Measurements from ENCODE around the gene EPHA7.

EPHA7 gene

DNA sequence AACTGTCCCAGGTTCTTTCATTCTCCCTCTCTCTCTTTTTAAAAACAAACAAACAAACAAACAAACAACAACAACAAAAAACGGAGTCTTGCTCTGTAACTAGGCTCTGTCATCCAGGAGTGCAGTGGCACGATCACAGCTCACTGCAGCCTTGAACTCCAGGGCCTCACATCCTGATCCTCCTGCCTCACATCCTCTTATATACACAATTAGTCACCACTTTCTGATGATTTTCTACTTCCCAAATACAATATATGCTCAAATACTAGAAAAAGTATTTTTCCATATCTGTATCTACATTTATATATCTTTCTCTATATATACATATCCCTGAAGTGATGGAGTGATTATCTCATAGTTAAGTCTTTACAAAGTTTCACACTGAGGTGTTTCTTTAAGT, 170.7 kb downstream of the EPHA7 start:
- TF ChIP-seq, protein P1, sequence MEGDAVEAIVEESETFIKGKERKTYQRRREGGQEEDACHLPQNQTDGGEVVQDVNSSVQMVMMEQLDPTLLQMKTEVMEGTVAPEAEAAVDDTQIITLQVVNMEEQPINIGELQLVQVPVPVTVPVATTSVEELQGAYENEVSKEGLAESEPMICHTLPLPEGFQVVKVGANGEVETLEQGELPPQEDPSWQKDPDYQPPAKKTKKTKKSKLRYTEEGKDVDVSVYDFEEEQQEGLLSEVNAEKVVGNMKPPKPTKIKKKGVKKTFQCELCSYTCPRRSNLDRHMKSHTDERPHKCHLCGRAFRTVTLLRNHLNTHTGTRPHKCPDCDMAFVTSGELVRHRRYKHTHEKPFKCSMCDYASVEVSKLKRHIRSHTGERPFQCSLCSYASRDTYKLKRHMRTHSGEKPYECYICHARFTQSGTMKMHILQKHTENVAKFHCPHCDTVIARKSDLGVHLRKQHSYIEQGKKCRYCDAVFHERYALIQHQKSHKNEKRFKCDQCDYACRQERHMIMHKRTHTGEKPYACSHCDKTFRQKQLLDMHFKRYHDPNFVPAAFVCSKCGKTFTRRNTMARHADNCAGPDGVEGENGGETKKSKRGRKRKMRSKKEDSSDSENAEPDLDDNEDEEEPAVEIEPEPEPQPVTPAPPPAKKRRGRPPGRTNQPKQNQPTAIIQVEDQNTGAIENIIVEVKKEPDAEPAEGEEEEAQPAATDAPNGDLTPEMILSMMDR (IDR thresholded peaks at IDR 0.05; ENCODE audit: low read depth, low read length, missing control alignments) = no peak
- in situ Hi-C loops (cut with HindIII; ENCODE audit: low pct_ligation_motif_present, low sequenced_read_pairs) = no loop called here
- no peak overlapping the region for H3K27ac ChIP-seq
- H3K27me3 ChIP-seq (replicated peaks) = no peaks in the 10 kb centered on the region
- H3K36me3 ChIP-seq (replicated peaks) = no peaks in the 10 kb centered on the region
- H3K4me3 ChIP-seq (ENCODE audit: low read depth, low read length) = no peak overlapping the region
- peak; percentile 4 for DNase-seq

- H3K36me3 ChIP-seq (replicated peaks) = no peaks in the 10 kb centered on the region
- TF ChIP-seq, protein P1 (IDR thresholded peaks at IDR 0.05; ENCODE audit: low read depth, low read length, missing control alignments) = no peak
- no peak for DNase-seq
- no peak overlapping the region for H3K27ac ChIP-seq
- in situ Hi-C loops (cut with HindIII; ENCODE audit: low pct_ligation_motif_present, low sequenced_read_pairs) = no loop called here
- H3K27me3 ChIP-seq (replicated peaks) = no peaks in the 10 kb centered on the region
- H3K4me3 ChIP-seq (ENCODE audit: low read depth, low read length) = no peak overlapping the region
These were observed 176.1 kb downstream of the EPHA7 start for GRCh38 chr6:93243231-93243778.

DNA sequence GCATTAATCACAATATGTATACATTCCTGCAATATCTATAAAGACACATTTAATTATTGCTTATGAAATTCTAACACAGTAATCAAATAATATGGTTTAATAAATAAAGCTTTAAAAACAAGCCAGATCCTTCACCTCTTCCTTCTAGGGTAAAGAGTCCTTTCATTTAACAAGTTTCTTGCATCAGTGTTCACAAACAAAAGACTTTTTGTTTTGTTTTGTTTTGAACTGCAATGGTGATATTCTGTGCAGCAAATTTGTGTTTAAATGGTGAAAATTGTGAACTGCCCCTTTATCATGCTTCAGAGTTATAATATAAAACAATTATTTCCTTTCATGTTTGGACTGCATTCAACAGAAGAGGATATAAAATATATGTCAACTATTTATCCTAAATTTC, 177.3 kb downstream of the EPHA7 start:
- Histone ChIP-seq H3K36me3 (replicated peaks) (no peaks in the 10 kb centered on the region), H3K4me3 (ENCODE audit: low read depth, low read length) (no peak overlapping the region), H3K27ac (no peak overlapping the region), H3K27me3 (replicated peaks) (no peaks in the 10 kb centered on the region)
- TF ChIP-seq, protein P1 (IDR thresholded peaks at IDR 0.05; ENCODE audit: low read depth, low read length, missing control alignments) = no peak
- no peak for DNase-seq
- in situ Hi-C loops (cut with HindIII; ENCODE audit: low pct_ligation_motif_present, low sequenced_read_pairs) = no loop called here

- TF ChIP-seq, protein P1 (IDR thresholded peaks at IDR 0.05; ENCODE audit: low read depth, low read length, missing control alignments) = no peak
- H3K4me3 ChIP-seq (ENCODE audit: low read depth, low read length) = no peak overlapping the region
- no peaks in the 10 kb centered on the region for H3K27me3 ChIP-seq (replicated peaks)
- in situ Hi-C loops (cut with HindIII; ENCODE audit: low pct_ligation_motif_present, low sequenced_read_pairs) = no loop called here
- no peak overlapping the region for H3K27ac ChIP-seq
- H3K36me3 ChIP-seq (replicated peaks) = no peaks in the 10 kb centered on the region
- DNase-seq = no peak
These were observed 180.7 kb downstream of the EPHA7 start for GRCh38 chr6:93238632-93239031.

- Histone ChIP-seq H3K27ac (no peak overlapping the region), H3K27me3 (replicated peaks) (no peaks in the 10 kb centered on the region), H3K4me3 (ENCODE audit: low read depth, low read length) (no peak overlapping the region), H3K36me3 (replicated peaks) (no peaks in the 10 kb centered on the region)
- TF ChIP-seq, protein P1 (IDR thresholded peaks at IDR 0.05; ENCODE audit: low read depth, low read length, missing control alignments) = no peak
- in situ Hi-C loops (cut with HindIII; ENCODE audit: low pct_ligation_motif_present, low sequenced_read_pairs) = no loop called here
- DNase-seq = no peak
These were observed 183.6 kb downstream of the EPHA7 start for GRCh38 chr6:93235775-93236174.

DNA sequence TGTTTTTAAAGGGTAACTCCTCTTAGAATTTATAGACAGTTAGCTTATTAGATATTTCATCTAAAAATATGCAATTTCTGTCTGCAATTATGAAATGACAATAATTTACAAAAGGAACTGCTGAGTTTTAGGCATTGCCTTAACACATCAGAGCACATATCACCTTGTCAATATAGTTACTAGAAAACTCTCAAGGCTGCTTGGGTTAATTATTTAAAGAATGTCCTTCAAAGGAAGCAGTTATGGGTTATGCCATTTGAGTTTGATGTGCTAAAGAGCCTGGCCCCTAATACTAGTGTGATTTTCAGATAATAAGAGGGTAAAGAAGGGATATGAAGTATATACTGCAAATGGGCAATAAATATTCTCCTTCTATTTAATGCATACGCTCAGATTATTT, 192.5 kb downstream of the EPHA7 start:
- in situ Hi-C loops (cut with HindIII; ENCODE audit: low pct_ligation_motif_present, low sequenced_read_pairs) = no loop called here
- TF ChIP-seq, protein P1 (IDR thresholded peaks at IDR 0.05; ENCODE audit: low read depth, low read length, missing control alignments) = no peak
- Histone ChIP-seq H3K27ac (no peak overlapping the region), H3K4me3 (ENCODE audit: low read depth, low read length) (no peak overlapping the region), H3K36me3 (replicated peaks) (no peaks in the 10 kb centered on the region), H3K27me3 (replicated peaks) (no peaks in the 10 kb centered on the region)
- no peak for DNase-seq
